Stimulated activated CD8-positive, alpha-beta memory T cell treated with anti-CD3 and anti-CD28 coated beads, Interleukin-2, amount 100 ng/mL, for 48 hours (primary cell): ENCODE data around the gene GTPBP6.
"Not testable (repeated sequence)": the region's sequence is repeated elsewhere in the genome, so short reads cannot be mapped to it uniquely, and the experiment has no call there.

Experiments used
- DNase-seq, 2 donors: peaks; one replicate each; pipeline ENCODE4 v3.0.0-alpha.2; 2020; ENCODE audit warnings: low read depth in 2 of 2

The GTPBP6 gene

GRCh38 chrX:351736-352135 is 33.1 kb upstream of the GTPBP6 start:
- no peak for DNase-seq

- not testable (repeated sequence) for DNase-seq
These were observed 32.7 kb upstream of the GTPBP6 start for GRCh38 chrX:351324-351641.

GRCh38 chrX:350534-351323 is 32.1 kb upstream of the GTPBP6 start:
- DNase-seq = no peak

DNA sequence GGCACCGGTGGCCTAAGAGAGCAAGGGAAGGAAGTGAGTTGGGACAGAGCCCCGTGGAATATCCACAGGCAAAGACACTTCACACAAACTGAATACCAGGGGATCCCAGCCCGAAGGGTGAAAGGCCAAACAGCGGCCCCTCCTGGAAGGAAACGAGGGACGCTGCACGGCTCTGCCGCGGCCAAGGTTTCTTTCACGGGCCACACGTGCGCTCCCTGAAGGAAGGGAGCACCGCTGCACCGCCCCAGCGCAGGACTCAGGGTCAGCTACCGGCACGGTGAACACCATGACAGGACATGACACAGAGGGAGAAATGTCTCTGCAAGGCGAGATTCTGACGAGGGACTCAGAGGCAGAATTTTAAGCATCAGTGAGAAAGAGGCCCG is 31.5 kb upstream of the GTPBP6 start:
- no peak for DNase-seq

DNA sequence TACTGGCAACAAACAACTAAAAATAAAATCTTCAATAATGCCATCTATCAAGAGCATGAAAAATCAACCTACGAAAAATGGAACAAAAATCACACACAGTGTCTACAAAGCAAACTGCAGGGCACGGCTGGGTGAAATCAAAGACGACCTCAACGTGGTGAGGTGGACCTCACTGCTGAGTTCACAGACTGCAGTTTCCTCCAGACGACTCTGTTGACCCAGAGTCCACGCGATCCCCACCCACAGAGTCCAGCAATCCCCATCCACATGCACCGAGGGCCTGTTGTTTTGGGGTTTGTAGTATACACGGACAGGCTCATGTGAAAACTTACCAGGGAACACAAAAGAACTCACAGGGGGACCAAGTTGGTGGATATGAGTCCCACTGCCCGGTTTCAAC is 31.1 kb upstream of the GTPBP6 start:
- no peak for DNase-seq

DNA sequence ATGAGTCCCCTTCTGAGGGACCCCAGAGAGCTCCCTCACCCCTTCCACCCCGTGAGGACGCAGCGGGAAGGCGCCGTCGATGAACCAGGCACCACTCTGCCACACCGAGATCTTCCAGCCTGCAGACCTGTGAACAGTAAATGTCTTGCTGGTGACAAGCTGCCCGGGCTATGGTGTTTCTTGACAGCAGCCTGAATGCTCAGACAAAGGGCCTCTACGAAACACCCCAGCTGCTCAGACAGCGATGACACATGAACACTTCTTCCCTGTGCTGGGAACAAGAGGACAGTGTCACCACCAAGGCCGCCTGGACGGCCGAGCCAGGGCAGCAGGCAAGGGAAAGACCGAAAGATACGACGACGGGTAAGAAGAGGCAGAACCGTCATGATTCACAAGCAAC is 30.6 kb upstream of the GTPBP6 start:
- DNase-seq = no peak

DNA sequence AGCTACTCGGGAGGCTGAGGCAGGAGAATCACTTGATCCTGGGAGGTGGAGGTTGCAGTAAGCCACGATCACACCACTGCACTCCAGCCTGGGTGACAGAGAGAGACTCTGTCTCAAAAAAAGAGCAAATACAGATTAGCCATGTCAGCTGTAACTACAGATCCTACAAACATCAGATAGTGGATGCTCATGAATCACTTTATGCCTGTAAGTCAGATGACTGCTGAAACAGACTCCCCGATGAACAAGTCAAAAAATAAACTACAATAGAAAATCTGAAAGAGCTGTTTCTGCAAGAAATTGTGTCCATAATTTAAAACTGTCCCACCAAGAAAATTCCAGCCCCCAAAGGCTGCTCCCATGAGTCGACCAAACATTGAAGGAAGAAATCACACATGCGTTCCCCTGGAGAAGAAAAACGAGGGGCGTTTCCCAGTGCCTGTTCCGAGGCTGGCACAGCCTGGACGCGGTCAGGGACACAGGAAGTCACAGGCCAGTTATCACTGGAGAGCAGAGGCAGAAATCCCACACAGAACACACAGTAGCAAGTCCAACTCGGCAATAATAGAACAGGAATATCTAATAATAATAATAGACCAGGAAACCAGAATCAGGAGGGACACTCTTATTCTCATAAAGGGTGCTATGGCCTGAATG is 30.0 kb upstream of the GTPBP6 start:
- no peak for DNase-seq

DNA sequence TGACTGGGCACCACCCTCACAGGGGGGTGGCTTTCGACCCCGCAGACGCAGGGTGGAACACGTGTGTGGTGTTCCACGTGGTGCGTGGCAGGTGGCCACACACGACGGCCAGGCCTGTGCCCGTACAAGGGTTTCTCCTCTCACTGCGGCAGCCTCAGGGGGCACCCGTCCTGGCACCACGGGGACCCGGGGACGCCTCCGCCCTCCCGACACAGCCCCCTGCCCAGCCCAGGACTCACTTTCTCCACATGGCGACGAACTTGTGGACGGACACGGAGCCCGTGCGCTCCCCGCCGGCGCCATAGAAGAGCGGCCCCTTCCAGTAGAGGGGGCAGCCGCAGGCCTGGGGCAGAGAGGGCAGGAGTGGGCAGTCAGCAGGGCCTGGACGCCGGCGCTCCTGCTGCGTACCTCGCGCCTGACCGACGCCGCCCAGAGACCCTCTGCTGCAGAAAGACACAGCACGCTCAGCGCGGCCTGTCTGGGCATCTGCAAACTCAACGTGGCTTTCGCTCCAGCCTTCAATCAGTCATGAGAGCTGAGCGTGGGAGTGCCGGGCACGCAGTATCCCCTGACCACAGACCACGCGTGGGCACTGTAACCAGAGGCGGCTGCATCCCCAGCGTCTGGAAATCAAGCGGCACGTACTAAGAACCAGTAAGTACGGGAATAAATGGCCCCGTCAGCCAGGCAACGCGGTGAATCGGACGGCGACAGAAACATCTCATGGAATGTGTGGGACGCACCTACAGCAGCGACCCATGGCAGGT is 28.9 kb upstream of the GTPBP6 start:
- no peak for DNase-seq

DNA sequence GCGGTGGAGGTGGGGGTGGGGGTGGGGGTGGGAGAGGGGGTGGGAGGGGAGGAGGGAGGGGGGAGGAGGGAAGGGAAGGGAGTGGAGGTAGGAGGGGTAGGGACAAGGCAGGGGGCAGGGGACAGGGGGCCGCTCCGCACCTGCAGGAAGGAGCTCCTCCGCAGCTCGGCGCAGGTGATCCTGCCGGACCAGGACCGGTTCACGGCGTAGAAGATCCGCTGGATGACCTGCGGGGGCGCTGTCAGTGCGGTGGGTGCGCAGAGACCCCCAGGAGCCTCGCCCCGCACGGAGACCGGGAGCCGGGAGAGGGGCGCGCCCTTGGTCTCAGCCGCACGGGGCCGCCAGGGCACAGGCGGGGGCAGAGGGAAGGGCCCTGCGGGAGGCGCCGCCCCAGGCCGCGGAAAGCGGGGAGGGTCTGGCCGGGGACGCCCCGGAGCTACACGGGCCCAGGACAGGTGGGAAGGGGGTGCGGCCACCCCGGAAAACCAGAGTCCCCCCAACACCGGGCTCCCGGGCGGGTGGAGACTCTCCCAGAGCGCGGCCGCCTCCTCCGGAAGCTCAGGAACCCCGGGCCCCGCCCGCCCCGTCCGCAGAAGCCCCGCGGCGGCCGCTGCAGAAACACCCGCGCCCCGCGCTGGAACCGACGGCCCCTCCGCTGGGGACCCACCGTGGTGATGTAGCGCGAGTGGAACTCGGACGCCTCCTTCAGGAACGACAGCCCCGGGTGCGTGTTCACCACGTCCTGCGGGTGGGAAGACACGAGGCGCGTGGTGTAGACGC is 27.6 kb upstream of the GTPBP6 start:
- DNase-seq = no peak

DNA sequence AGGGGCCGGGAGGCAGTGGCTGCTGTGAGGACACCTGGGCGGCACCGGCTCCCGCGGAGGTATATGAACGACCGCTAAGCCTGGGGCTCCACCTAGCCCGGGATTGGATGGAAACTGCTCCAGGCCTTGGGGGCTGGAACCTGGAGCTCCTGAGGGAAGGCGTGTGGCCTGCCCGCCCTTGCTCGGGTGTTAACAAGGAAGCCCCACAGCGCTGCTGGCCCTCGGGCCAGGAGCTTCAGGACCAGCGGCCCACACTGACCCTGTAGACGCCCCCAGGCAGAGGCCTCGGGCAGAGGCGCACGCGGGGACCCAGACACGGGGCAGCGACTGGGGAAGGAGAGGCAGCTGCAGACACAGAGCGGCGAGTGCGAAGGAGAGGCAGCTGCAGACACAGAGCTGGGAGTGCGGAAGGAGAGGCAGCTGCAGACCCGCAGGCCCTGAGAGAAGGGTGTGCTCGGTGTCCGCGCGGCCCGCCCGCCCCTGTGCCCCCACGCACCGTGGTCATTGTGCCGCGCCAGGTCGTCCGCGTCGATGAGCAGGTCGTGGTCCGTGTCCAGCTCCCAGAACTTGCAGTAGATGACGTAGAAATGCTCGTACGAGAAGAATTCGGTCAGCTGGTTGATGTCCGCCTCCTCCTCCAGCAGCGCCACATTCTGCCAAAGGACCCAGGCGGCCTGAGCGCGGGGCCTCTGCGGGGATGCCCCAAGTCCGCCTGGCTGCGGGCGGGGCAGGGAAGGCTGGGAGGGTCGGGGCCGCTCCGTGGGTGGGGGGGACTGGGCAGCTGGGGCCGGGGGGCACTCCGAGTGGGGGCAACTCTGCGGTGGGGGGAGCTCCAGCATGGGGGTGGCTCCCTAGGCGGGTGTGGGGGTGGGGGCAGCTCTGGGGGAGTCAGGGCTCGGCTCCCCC is 26.7 kb upstream of the GTPBP6 start:
- no peak for DNase-seq

GRCh38 chrX:344371-344901 is 25.8 kb upstream of the GTPBP6 start:
- DNase-seq = no peak

DNA sequence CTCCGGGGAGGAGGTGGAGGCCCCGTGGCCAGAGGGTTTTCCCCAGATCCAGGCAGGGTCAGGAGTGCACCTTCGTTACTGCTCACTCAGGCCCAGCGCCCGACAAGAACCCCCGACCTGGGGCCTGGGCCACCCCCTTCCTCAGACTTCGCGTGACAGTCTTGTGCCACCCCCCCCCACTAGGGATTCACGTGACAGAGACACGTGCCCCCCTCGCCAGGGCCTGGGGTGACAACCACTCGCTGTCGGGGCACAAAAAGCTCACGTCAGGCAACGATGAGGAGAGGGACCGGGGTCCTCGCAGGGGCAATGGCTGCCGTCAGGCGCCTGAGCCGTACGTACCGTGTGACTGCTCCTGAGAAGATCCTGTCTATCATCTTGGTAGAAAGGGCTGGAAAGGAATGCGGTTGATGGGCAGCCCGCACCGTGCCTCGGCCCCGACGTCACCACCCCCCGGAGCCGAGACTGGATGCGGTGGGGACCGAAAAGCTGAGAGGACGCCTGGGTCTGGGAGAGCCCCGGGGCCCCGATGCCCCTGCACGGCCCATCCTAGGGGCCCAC is 23.0 kb upstream of the GTPBP6 start:
- no peak for DNase-seq

DNA sequence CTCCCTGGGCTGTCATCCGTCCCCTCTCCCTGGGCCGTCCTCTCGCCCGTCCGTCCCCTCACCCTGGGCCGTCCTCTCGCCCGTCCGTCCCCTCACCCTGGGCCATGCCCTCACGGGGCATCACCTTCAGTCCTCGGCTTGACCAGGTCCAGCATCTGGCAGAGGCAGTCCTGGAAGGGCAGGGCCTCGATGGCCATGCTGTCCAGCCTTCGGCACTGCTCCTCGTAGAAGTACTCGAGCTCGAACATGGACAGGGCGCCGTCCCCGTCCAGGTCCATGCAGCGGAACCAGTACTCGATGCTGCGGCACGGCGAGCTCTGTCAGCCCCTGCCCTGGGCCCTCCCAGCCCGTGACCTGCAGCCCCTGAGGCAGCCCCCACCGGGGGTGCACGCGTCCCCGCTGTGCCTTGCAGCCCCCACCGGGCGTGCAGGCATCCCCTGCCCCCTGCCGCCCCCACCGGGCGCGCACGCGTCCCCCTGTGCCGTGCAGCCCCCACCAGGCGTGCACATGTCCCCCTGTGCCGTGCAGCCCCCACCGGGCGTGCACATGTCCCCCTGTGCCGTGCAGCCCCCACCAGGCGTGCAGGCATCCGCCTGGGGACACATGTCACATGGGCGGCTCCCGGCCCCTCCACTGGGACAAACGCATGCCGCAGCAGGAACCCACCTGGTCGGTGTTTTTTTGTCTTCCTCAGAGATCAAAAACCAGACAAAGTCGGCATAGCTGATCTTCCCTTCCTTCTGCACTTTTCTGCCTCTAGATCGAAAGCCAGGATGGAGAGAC is 22.2 kb upstream of the GTPBP6 start:
- DNase-seq = no peak

GRCh38 chrX:340121-340520 is 21.5 kb upstream of the GTPBP6 start:
- DNase-seq = no peak

GRCh38 chrX:338836-339400 is 20.3 kb upstream of the GTPBP6 start:
- DNase-seq = no peak

- DNase-seq = no peak
These were observed 19.8 kb upstream of the GTPBP6 start for GRCh38 chrX:338281-338835.

DNA sequence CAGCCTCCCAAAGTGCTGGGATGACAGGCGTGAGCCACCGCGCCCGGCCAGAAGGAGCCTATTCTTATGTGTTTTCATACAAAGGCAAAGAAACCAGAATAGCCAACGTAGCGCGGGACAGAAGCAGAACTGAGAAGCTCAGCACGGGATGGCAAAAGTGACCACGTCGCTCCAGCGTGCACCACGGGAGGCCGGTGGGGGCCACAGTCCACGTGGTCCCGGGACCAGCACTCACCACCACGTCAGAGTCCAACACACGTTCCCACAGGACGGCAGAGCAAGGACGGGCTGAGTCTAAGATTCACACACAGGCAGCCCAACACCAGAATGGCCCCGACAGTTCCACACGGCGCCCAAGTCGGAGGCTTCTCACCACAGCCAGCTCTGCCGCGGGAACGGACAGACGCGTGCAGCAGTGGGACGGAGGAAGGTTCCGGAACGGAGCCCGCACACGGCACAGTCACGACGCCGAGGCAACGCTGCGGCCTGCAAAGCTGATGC is 18.8 kb upstream of the GTPBP6 start:
- DNase-seq = no peak

DNA sequence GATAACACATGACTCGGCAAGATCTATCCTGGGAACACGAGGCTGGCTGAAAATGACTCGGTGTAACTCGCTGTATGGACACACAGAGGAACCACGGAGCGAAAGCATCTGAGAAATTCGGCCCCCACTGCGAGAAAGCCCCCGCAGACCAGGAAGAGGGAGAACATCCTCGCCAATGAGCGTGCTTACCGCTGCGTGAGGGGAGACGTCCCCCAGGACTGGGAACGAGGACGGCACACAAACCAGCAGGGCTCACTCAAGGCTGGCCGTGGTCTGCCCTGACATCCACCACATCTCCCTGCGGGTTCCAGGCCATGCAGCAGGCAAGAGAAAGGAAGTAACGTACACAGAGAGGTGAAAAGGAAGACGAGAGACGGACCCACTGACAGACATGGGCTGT is 17.6 kb upstream of the GTPBP6 start:
- DNase-seq = no peak

DNA sequence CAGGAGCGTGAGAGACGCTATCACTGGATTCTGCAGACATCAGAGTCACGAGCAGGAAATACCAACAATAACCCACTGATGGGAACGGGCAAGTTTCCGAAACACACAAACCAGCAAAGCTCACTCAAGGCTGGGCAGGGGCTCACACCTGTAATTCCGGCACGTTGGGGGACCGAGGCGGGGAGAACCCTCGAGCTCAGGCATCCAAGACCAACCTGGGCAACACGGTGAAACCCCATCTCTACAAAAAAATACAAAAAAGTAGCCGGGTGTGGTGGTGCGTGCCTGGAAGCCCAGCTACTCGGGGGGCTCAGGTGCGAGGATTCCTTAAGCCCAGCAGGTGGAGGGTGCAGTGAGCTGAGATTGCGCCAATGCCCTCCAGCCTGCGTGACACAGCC is 17.2 kb upstream of the GTPBP6 start:
- DNase-seq = no peak
